Measurements from ENCODE around the gene FAM210A. TPM values are rescaled to one million over a fixed set of nuclear protein-coding genes. Genes with fewer than 3 reads are reported as not detected.

FAM210A gene
- polyA plus RNA-seq, 2 of the 4 experiments (the other 2 are of a cell fraction) = 17.1 to 26.2 TPM

DNA sequence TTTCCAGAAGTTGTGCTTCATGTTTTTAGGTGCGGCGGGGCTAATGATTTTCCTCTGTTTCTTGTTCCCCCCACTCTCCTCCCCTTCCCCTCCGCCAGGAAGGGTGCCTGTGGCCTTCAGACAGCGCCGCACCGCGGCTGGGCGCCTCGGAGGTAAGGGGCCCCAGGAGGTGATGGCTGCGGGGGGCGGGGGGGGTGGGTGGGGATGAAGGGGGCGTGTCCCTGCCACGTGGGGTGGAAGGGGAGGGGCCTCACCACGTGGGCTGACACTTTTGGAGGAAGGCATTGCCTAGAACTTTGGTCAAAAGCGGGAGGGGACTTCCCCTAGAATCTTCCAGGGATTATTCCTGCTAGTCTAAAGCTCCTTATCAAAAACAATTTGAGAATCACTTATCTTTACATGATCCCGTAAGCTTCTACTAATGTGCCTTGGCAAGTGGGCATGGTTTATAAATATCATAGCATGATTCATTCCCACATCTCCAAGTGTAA lies 83.1 kb downstream of the FAM210A start:
- H3K4me1 ChIP-seq = no peaks in the 10 kb centered on the region
- FAIRE-seq = no peak
- 92% methylated on average over 8 of the region's 16 CpGs for WGBS (ENCODE audit: missing lambda C conversion rate)
- POLR2A ChIA-PET = no interaction called here
- no peak for ATAC-seq
- DNase-seq (ENCODE audit: low read depth in 1 of 2, low spot score in 1 of 2) = no peak
- no peak overlapping the region for H3K4me3 ChIP-seq
- H3K27ac ChIP-seq = no peak overlapping the region
- no peak overlapping the region for H3K4me2 ChIP-seq
- CTCF ChIA-PET = no interaction called here
- no peaks in the 10 kb centered on the region for H3K9me3 ChIP-seq
- TF ChIP-seq HOXA7 (CRISPR knock-in tag; IDR thresholded peaks at IDR 0.05) (no peak), GATA3 (IDR thresholded peaks at IDR 0.05; ENCODE audit: borderline replicate concordance) (no peak)

DNA sequence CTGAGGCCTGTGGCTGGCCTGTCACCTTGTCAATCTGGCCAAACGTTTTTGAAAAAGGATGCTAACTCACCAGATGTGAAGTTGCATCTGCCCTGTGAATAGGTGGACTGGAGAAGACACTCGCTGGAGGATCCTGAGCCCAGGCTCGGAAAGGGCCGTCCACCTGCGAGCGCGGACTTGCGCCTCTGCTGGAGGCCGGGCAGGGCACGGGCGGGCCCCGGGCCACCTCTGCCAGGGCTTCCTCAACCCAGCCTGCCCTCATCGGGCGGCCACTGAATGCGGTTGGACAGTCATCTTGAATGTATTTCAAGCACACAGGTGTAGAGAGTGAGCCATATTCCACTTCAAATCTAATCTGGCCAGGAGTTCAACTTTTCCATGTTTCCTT lies 83.9 kb downstream of the FAM210A start:
- no peak overlapping the region for H3K4me2 ChIP-seq
- H3K4me1 ChIP-seq = no peaks in the 10 kb centered on the region
- DNase-seq (ENCODE audit: low read depth in 1 of 2, low spot score in 1 of 2) (no peak), FAIRE-seq (no peak), ATAC-seq (no peak)
- CTCF ChIA-PET = no interaction called here
- H3K4me3 ChIP-seq = no peak overlapping the region
- no peak overlapping the region for H3K27ac ChIP-seq
- WGBS (ENCODE audit: missing lambda C conversion rate) = 86% methylated on average over 14 of the region's 15 CpGs
- POLR2A ChIA-PET = no interaction called here
- no peaks in the 10 kb centered on the region for H3K9me3 ChIP-seq
- TF ChIP-seq, protein P1, sequence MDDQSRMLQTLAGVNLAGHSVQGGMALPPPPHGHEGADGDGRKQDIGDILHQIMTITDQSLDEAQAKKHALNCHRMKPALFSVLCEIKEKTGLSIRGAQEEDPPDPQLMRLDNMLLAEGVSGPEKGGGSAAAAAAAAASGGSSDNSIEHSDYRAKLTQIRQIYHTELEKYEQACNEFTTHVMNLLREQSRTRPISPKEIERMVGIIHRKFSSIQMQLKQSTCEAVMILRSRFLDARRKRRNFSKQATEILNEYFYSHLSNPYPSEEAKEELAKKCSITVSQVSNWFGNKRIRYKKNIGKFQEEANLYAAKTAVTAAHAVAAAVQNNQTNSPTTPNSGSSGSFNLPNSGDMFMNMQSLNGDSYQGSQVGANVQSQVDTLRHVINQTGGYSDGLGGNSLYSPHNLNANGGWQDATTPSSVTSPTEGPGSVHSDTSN (IDR thresholded peaks at IDR 0.05) = no peak
- no peak for TF ChIP-seq ZNF302 (CRISPR knock-in tag; IDR thresholded peaks at IDR 0.05)
- TF ChIP-seq, protein P2, sequence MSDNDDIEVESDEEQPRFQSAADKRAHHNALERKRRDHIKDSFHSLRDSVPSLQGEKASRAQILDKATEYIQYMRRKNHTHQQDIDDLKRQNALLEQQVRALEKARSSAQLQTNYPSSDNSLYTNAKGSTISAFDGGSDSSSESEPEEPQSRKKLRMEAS (IDR thresholded peaks at IDR 0.05) = no peak
- no peak for TF ChIP-seq ELK1 (IDR thresholded peaks at IDR 0.05; ENCODE audit: low read depth, low read length)
- no peak for TF ChIP-seq JUN (IDR thresholded peaks at IDR 0.05)
- TF ChIP-seq CBX2 (IDR thresholded peaks at IDR 0.05; ENCODE audit: borderline replicate concordance, low read depth) = no peak
- no peak for TF ChIP-seq BHLHE40 (IDR thresholded peaks at IDR 0.05; ENCODE audit: low read depth, low read length)
- no peak for TF ChIP-seq RAD21 (conservative IDR thresholded peaks at IDR 0.05 in 1 of 2, IDR thresholded peaks at IDR 0.05 in 1 of 2)
- TF ChIP-seq CBX8 (IDR thresholded peaks at IDR 0.05) = no peak
- TF ChIP-seq GATA3 (IDR thresholded peaks at IDR 0.05; ENCODE audit: borderline replicate concordance) = no peak

DNA sequence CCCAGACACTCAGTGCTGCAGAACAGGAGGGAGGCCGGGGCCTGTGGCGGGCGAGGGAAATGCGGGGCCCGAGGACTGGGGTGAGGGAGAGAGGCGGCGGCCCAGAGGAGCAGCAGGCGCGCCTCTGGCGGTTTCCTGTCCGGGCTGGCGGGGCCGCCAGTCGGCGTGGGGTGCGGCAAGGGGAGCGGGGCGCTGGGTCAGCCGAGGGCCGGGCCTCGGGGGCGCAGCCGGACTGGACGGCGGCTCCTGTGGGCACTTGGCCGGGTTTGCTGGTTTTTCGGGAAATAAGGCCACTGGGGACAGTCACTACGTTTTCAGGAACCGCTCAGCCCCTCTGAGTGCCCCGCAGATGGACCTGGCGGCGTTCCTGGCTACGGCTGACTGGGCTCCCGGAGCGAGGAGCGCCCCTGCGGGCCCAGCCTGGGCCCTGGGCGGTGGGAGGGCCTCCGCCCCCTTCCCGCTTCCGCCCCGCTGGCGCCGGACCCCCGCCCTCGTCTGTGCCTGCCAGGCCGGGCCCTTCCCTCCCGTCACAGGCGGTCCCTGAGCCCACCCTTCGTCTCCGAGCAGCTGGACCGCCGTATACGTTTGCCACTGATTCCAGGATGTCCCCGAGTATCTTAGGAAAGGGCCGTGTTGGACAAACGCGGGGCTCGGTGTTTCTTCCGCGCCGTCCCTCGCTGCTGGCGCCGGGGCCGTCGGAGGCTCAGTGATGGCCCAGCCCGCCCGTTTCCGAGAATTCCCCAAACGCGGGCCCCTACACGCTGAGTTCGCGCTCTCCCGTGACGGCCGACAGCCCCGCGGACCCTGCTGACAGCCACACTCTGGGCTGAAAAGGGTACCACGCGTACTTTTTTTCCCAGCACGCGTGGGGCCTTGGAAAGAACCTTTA lies 84.6 kb downstream of the FAM210A start:
- DNase-seq (ENCODE audit: low read depth in 1 of 2, low spot score in 1 of 2) (no peak), FAIRE-seq (no peak), ATAC-seq (no peak)
- WGBS (ENCODE audit: missing lambda C conversion rate) = 90% methylated on average over 56 of the region's 84 CpGs
- TF ChIP-seq RAD21 (conservative IDR thresholded peaks at IDR 0.05 in 1 of 2, IDR thresholded peaks at IDR 0.05 in 1 of 2) (no peak), CBX8 (IDR thresholded peaks at IDR 0.05) (no peak), EHMT2 (IDR thresholded peaks at IDR 0.05; ENCODE audit: low read depth) (no peak), ZSCAN20 (CRISPR knock-in tag; IDR thresholded peaks at IDR 0.05) (no peak), CHD2 (IDR thresholded peaks at IDR 0.05; ENCODE audit: low read length, partially characterized antibody) (no peak), CEBPB (IDR thresholded peaks at IDR 0.05) (no peak), USF2 (IDR thresholded peaks at IDR 0.05) (no peak), KDM1A (IDR thresholded peaks at IDR 0.05; ENCODE audit: low read depth) (no peak), MAFK (IDR thresholded peaks at IDR 0.05; ENCODE audit: partially characterized antibody) (no peak), HDAC2 (IDR thresholded peaks at IDR 0.05) (no peak), SREBF2 (IDR thresholded peaks at IDR 0.05) (no peak)
- TF ChIP-seq, protein P3, sequence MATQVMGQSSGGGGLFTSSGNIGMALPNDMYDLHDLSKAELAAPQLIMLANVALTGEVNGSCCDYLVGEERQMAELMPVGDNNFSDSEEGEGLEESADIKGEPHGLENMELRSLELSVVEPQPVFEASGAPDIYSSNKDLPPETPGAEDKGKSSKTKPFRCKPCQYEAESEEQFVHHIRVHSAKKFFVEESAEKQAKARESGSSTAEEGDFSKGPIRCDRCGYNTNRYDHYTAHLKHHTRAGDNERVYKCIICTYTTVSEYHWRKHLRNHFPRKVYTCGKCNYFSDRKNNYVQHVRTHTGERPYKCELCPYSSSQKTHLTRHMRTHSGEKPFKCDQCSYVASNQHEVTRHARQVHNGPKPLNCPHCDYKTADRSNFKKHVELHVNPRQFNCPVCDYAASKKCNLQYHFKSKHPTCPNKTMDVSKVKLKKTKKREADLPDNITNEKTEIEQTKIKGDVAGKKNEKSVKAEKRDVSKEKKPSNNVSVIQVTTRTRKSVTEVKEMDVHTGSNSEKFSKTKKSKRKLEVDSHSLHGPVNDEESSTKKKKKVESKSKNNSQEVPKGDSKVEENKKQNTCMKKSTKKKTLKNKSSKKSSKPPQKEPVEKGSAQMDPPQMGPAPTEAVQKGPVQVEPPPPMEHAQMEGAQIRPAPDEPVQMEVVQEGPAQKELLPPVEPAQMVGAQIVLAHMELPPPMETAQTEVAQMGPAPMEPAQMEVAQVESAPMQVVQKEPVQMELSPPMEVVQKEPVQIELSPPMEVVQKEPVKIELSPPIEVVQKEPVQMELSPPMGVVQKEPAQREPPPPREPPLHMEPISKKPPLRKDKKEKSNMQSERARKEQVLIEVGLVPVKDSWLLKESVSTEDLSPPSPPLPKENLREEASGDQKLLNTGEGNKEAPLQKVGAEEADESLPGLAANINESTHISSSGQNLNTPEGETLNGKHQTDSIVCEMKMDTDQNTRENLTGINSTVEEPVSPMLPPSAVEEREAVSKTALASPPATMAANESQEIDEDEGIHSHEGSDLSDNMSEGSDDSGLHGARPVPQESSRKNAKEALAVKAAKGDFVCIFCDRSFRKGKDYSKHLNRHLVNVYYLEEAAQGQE (IDR thresholded peaks at IDR 0.05) = no peak
- TF ChIP-seq, protein P2 (IDR thresholded peaks at IDR 0.05) = no peak
- H3K4me3 ChIP-seq = no peak overlapping the region
- no peaks in the 10 kb centered on the region for H3K4me1 ChIP-seq
- H3K27ac ChIP-seq = no peak overlapping the region
- H3K9me3 ChIP-seq = no peaks in the 10 kb centered on the region
- ChIA-PET CTCF (no interaction called here), POLR2A (no interaction called here)
- H3K4me2 ChIP-seq = no peak overlapping the region
